GM06990 (cell line): ENCODE data around the gene STEAP1B.
"Not testable (repeated sequence)": the region's sequence is repeated elsewhere in the genome, so short reads cannot be mapped to it uniquely, and the experiment has no call there.

Experiments
- DNase-seq: peaks from one replicate; pipeline ENCODE4 v3.0.0-alpha.2; 2011; ENCODE audit not compliant: insufficient read length; ENCODE audit errors: extremely low read depth
- H3K27me3 ChIP-seq: replicated peaks from 2 replicates; pipeline ENCODE4 v1.6.0; 2011; ENCODE audit warnings: low read length; ENCODE audit not compliant: control insufficient read depth, insufficient read depth
- H3K36me3 ChIP-seq: 2 replicates; pipeline ENCODE4 v1.5.1; 2011; ENCODE audit warnings: low read length; ENCODE audit not compliant: control insufficient read depth, insufficient read depth
- H3K4me3 ChIP-seq: replicated peaks from 2 replicates; pipeline ENCODE4 v1.5.1; 2011; ENCODE audit warnings: low read depth, mild to moderate bottlenecking, control low read depth, low read length
- TF ChIP-seq, protein P1 (sequence below): IDR thresholded peaks from 2 replicates; pipeline ENCODE4 v1.5.1; 2011; ENCODE audit warnings: low read length, control low read depth, mild to moderate bottlenecking, inconsistent platforms; ENCODE audit not compliant: insufficient read depth, poor library complexity, severe bottlenecking

The STEAP1B gene

DNA sequence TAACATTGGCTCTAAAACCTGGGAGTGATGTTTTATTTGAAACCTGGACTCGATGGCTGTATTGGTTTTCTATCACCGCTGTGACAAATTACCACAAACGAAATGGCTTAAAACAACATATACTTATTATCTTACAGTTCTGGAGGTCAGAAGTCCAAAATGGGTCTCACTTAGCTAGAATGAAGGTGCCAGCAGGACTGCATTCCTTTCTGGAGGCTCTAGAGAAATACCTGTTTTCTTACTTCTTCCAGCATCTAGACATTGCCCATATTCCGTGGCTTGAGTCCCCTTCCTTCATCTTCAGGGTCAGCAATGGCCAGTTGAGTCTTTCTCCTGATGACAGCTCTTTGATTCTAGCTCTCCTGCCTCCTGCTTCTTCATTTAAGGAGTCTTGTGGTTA lies 44.3 kb upstream of the STEAP1B start:
- no peaks in the 10 kb centered on the region for H3K27me3 ChIP-seq
- no peaks in the 10 kb centered on the region for H3K36me3 ChIP-seq
- TF ChIP-seq, protein P1, sequence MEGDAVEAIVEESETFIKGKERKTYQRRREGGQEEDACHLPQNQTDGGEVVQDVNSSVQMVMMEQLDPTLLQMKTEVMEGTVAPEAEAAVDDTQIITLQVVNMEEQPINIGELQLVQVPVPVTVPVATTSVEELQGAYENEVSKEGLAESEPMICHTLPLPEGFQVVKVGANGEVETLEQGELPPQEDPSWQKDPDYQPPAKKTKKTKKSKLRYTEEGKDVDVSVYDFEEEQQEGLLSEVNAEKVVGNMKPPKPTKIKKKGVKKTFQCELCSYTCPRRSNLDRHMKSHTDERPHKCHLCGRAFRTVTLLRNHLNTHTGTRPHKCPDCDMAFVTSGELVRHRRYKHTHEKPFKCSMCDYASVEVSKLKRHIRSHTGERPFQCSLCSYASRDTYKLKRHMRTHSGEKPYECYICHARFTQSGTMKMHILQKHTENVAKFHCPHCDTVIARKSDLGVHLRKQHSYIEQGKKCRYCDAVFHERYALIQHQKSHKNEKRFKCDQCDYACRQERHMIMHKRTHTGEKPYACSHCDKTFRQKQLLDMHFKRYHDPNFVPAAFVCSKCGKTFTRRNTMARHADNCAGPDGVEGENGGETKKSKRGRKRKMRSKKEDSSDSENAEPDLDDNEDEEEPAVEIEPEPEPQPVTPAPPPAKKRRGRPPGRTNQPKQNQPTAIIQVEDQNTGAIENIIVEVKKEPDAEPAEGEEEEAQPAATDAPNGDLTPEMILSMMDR = no peak
- no peak overlapping the region for H3K4me3 ChIP-seq
- DNase-seq = no peak

DNA sequence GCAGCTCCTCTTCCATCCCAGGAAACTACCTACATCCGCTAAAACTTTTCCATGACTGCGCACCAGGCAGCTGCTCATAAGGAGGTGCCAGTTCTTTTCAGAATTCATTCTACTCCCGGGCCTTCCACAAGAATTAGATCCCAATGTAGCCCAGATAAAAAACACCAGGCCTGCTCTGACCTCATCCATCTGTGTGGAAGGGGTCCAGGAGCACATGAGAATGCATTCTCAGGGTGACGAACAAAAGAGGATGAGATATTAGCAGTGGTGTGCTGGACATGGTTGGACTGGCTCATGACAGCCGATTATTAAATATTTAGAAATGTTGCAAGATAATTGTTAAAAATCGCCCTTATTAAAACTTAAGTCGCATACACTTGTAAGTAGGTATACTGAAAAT lies 43.2 kb upstream of the STEAP1B start:
- DNase-seq = no peak
- TF ChIP-seq, protein P1 = no peak
- Histone ChIP-seq H3K4me3 (no peak overlapping the region), H3K27me3 (no peaks in the 10 kb centered on the region), H3K36me3 (no peaks in the 10 kb centered on the region)

DNA sequence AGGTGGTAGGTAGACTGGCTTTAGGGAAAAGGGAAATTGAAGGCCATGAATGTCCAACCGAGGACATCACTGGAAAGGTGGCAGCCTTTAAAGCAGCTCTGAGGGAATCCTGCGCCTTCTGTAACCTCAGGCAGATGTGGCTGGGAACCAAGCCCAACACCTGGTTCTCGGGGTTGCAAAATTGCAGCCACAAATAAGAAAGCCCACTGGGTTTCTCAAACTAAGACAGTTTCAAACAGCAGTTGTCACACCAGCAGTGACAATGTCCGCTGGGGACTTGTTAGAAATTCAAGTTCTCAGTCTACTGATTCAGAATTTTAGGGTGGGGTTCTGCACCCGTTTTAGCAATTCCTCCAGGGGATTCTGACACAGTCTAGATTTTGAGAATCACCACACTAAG lies 42.7 kb upstream of the STEAP1B start:
- TF ChIP-seq, protein P1 = no peak
- Histone ChIP-seq H3K36me3 (no peaks in the 10 kb centered on the region), H3K4me3 (no peak overlapping the region), H3K27me3 (no peaks in the 10 kb centered on the region)
- DNase-seq = no peak

DNA sequence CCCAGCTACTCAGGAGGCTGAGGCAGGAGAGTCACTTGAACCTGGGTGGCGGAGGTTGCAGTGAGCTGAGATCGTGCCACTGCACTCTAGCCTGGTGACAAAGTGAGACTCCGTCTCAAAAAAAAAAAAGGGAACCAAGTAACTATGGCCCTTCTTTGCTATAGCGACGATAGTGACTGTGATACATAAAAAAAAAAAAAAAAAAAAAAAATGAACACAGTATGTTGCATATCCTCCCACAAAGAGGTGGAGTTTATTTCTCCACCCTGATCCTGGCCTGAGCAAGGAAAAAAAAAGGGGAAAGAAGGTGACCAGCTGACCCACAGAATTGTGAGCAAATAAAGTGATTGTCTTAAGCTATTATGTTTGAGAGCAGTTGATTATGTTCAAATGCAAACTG lies 42.3 kb upstream of the STEAP1B start:
- TF ChIP-seq, protein P1 = no peak
- H3K36me3 ChIP-seq = no peaks in the 10 kb centered on the region
- DNase-seq = no peak
- H3K4me3 ChIP-seq = no peak overlapping the region
- H3K27me3 ChIP-seq = no peaks in the 10 kb centered on the region

DNA sequence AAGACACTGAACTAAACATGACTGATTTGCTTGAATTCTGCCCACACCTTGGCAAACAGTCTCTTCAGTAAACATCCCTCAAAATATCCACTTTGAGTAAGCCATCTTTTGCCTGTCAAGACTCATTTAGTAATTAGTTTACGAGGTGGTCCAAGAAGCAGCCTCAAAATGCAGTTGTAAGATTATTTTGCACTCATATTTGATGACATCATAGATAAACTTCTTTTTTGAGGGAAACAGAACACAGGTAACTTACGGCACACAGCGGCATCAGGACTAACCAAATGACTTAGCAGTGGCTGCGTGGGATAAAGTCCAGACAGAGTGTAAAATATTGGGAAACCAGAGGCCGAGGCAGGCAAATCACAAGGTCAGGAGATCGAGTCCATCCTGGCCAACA lies 41.8 kb upstream of the STEAP1B start:
- no peak overlapping the region for H3K4me3 ChIP-seq
- DNase-seq = no peak
- H3K36me3 ChIP-seq = no peaks in the 10 kb centered on the region
- no peaks in the 10 kb centered on the region for H3K27me3 ChIP-seq
- TF ChIP-seq, protein P1 = no peak

DNA sequence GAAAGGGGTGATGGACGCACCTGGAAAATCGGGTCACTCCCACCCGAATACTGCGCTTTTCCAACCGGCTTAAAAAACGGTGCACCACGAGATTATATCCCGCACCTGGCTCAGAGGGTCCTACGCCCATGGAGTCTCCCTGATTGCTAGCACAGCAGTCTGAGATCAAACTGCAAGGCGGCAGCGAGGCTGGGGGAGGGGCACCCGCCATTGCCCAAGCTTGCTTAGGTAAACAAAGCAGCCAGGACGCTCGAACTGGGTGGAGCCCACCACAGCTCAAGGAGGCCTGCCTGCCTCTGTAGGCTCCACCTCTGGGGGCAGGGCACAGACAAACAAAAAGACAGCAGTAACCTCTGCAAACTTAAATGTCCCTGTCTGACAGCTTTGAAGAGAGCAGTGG lies 28.5 kb upstream of the STEAP1B start:
- not testable (repeated sequence) for H3K36me3 ChIP-seq, DNase-seq, H3K4me3 ChIP-seq, H3K27me3 ChIP-seq

DNA sequence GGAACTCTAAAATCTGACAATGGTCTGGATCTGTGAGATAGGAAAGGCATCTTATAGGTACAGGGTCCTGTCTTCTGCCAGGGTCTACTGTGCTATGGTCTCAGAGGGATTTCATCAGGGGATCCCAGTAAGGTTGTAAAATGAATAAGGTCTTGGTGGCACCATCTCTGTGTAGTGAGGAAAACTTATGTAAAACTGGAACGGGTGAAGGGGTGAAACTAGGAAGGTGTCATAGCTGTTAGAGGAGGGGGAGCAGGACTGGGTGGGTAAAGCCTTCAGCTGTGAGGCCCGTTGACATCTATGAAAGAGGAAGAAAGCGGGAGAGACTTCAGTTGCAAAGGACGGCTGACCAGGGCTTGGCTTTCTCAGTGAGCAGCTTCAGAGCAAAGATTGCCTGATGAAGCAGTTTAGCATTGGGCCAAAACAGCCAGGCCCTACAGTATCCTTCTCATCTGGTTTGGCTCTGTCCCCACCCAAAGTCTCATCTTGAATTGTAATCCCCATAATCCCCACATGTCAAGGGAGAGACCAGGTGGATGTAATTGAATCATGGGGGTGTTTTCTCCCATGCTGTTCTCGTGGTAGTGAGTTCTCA lies 24.5 kb upstream of the STEAP1B start:
- not testable (repeated sequence) for DNase-seq, H3K4me3 ChIP-seq, H3K27me3 ChIP-seq, H3K36me3 ChIP-seq
